ENCODE measurements around the gene RORC.
"Not testable (repeated sequence)": the region's sequence is repeated elsewhere in the genome, so short reads cannot be mapped to it uniquely, and the experiment has no call there.

RORC gene
- total RNA-seq, result 3.8 reads per million, percentile 14 among the genes with 10 or more reads in this experiment

DNA sequence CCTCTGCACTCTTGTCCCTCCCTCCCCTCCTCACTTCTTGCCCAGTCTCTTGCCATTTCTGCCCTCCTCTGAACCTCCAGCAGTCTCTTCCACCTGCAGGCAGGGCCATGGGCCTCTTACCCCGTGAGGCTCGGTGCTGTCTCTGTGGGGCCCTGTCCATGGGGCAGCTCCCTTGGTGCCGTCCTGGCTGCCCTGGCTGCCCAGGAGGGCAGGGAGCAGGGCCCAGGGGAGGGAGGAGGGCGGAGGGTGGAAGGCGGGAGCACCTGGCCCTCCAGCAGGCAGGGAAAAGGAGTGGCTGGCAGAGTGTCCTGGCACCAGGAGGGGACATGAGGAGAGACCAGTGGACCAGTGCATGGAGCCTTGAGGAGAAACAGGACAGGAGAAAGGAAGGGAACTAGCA is at the start of gene RORC:
Gene RORC, minus strand, starts transcription at position 198 of the 400 bp plus-strand sequence. Its CDS starts 38 bp downstream, at position 160.
- no peak for DNase-seq

DNA sequence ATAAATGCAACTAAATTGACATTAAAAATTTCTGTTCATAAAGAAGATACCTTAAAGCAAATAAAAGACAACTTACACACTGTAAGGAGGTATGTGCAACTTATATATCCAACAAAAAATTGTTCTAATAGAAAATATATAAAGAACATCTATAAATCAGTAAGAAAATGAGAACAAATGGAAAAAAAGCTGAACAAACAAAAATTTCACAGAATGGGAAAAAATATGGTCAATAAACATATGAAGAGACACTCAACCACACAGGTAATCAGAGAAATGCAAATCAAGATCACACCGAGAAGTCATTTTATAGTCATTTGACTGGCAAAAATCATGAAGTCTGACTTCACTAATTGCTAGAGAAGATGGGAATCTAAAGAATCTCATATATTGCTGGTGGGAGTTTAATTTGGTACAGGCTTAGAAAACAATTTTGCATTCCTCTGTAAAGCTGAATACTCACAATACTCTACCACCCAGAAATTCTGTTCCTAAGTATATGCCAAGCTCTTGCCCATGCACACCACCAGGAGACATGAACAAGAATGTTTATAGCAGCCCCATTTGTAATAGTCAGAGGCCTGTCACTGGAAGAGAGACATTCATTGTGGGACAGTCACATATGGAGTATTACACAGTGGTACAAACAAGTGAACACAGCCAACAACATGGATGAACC is 44.0 kb upstream of the RORC start:
- DNase-seq, result no peak

DNA sequence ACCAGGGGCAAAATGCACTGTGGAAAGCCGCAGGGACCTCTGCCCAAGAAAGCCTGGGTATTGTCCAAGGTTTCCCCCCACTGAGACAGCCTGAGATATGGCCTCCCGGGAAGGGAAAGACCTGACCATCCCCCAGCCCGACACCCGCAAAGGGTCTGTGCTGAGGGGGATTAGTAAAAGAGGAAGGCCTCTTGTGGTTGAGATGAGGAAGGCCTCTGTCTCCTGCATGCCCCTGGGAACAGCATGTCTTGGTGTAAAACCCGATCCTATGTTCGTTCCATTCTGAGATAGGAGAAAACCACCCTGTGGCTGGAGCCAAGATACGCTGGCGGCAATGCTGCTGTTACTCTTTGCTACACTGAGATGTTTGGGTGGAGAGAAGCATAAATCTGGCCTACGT is 41.2 kb upstream of the RORC start:
- DNase-seq, result not testable (repeated sequence)

DNA sequence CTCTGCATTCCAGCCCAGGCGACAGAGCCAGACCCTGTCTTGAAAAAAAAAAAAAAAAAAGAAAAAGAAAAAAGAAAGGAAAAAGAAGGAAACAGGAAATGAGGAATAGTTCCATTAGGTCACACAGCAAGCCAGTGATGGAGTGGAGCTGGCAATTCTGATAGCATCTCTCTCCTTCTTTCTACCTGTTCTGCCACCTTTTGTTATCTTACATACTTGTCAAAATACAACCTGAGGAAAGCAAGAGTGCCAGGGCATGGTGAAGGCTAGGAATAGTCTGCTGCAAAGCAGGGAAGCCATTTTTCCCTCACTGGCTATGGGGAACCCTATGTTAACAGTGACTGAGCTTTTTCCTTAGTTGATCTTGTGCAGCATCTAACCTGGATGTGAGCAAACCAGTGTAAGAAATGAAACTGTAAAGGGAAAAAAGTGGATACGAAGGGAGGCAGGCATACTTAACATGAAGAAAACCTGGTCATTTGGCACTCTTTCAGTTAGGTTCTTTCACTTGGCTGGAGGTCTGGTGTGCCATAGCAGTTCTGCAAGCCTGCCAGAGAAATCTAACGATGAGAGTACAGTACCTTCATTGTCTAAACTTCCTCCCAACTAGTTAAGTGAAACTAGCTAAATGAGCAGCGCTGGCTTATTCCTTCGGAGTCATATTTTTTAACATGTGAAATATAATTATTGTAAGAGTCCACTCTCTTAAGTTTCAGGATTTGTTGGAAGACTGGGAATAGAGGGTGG is 39.9 kb upstream of the RORC start:
- DNase-seq, result no peak

DNA sequence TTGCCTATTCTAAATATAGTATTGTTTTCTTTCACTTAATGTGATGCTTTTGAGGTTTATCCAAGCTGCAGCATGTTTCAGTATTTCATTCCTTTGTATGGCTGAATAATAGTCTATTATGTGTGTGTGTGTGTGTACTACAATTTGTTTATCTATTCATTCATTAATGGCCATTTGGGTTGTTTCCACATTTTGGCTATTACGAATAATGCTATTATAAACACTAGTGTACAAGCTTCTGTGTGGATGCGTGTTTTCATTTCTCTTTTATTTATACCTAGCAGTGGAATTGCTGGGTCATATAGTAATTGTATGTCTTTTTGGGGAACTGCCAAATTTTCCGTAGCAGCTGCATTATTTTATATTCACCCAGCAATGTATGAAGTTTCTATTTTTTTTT is 36.9 kb upstream of the RORC start:
- no peak for DNase-seq

DNA sequence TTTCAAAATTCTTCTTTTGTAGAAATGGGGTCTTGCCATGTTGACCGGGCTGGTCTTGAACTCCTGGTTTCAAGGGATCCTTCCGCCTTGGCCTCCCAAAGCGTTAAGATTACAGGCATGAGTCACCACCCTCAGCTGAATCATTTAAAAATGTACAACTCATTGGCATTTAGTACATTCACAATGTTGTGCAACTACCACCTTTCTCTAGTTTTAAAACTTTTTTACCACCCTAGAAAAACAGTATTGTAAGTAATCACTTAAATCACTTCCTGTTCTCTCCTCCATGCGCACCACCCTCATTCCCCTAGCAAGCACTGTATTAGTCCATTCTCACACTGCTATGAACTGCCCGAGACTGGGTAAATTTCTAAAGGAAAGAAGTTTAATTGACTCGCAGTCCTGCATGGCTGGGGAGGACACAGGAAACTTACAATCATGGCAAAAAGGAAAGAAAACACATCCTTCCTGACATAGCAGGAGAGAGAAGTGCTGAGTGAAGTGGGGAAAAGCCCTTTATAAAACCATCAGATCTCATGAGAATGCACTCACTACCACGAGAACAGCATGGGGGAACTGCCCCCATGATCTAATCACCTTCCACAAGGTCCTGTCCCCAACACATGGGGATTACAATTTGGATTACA is 36.3 kb upstream of the RORC start:
- DNase-seq, result no peak

DNA sequence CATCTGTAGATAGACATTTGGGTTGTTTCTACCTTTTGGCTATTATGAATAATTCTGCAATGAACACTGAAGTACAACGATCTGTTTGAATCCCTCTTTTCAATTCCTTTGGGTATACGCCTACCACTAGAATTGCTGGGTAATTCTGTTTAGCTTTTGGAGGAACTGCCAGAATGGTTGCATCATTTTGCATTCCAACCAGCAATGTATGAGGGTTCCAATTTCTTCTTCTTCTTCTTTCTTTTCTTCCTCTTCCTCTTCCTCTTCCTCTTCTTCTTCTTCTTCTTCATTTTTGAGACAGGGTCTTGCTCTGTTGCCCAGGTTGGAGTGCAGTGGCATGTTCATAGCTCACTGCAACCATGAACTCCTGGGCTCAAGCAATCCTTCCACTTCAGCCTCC is 35.7 kb upstream of the RORC start:
- no peak for DNase-seq

DNA sequence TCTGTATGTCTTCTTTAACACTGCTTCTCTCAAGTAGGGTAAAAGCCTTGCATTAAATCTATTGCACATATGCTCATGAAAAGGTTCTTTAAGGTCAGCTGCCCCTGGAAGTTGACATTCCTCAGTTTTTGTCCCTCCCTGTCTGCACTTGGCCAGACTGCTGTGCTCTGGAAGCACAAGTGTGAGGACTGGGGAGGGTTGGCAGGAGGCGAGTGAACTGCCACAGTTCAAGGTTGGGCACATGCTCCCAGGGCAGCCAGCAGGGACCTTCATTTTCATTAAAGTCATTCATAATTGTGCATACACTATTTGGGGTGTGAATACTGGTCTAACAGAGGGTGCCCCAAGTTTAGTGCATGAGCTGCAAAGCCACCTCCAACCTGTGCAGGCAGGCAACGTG is 32.8 kb upstream of the RORC start:
- no peak for DNase-seq

DNA sequence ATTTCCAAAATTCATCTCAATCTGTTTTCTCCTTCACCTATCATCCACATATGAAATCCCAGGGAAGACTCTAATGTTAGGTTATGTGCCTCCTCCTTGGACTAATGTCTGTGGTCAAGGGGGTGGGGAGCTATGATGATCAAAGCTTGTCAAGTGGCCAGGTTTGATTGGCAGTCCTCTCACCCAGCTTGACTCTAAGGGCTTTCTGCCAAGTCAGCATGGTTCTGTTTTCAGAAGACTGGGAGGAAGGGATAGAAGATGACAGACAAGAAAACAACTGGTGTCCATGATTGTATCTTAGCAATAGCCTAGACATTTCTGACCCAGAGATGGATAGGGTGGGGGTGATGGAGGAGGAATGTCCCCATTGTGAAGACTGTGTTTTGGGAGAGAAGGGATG is 31.0 kb upstream of the RORC start:
- DNase-seq, result no peak

DNA sequence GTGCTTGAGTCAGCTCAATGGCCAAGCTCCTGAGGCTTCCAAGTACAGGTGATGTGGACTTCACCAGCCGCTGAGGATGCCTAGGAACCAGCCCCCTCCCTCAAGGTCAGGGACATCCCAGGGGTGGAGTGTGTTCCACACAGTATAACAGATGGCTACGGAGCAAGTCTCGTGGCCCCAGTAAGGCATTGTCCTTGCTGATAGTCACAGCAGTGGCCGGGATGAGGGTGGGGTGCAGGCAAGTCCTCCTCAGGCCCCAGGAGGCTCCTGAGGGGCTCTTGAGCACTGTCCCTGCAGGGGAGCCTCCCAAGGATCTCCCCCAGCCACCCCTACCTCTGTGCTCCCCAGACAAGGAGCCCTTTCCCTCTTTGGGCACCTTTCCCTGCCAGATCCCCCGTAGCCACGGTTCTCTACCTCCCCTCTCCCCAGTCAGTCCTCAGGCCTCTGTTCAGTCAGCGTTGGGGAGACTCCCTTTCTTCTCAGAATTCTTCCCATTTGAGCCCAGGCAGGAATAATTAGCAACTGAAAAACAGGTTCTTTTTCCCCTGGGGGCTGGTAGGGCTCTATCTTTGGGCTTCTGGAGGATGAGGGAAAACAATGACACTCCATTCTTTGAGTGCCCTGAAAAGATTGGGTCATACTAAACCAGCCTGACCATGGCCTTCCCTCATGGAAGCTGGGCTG is 29.0 kb upstream of the RORC start:
- DNase-seq, result no peak

DNA sequence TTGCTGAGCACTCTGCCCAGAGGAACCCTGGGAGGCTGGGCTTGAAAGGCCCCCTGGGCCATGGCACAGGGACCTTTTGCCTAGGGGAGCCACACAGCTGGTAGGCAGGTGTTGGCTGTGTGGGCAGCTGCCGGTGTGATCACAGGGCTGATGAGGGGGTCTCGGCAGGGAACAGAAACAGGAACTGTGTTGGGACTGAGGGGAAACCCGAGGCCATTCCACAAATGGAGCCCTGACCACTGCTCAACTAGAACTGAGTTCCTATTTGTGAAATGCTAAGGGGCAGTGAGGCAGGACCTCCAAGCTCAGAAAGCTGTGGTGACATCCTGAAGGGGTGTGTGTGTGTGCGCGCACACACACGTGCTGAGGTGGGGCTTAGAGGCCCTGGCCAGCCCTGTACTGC is 28.3 kb upstream of the RORC start:
- no peak for DNase-seq

DNA sequence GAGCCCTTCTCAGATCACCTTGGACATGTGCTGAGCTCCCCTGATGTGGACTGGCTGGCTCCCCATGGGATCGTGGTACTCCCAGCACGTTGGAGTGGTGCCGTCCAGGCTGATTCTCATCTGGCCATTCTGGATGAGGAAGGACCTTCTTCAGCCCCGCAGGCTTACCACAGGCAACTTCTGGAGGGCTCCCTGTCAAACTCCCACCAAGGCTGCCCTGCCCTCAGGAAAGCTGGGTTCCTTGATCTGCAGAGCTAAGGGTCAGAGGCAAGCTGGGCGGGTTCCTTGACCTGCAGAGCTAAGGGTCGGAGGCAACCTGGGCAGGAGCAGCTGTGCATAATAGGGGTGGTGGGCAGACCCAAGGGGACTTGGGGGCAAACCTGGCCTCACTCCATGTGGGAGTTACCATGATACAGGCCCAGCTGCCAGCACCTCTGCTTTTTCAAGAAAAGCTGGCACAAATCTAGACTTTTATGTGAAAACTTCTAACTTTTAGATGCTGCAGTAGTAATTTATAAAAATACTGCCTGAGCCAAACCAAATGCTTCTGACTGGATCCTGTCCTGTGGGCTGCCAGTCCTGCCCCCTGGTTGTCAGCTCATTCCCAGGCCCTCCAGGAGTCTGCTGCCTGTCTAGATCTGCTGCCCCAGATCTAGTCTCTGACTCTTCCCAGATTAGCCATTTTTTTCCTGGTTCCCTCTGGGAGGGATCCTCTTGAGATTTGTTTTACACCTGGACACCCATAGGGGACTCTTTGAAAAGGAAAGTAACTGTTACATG is 27.5 kb upstream of the RORC start:
- DNase-seq, result no peak

DNA sequence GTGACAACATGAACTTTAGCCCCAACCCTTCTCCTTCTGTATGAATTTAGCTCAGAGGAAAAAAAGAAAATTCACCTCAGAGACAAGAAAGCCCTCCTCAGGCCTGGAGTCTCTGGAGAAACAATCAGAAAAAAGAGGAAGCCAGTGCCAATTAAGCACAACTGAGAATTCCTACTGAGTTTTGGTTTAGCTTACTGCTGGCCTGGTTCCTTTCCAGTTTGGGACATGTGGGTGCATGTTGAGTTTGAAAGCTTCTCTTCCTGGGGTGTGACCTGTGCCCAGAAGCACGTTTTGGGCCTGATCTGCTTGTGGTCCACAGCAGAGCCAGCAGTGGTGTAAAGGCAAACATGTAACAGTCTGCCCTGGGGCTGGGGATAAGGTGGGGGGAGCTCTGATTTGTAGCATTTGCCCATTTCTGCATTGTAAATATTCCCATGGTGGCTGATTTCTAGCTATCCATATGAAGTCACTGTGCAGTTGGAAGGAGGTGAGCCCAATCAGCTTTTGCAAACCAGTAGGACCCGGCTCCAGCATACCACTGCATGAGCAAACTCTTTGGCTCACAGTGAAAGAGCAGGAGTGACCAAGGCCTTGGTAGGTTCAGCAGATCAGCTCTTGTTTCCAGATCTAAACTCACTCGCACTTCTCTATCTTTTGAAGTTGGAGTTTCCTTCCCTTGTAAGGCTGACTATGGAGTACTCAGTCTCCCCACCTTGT is 26.6 kb upstream of the RORC start:
- no peak for DNase-seq

DNA sequence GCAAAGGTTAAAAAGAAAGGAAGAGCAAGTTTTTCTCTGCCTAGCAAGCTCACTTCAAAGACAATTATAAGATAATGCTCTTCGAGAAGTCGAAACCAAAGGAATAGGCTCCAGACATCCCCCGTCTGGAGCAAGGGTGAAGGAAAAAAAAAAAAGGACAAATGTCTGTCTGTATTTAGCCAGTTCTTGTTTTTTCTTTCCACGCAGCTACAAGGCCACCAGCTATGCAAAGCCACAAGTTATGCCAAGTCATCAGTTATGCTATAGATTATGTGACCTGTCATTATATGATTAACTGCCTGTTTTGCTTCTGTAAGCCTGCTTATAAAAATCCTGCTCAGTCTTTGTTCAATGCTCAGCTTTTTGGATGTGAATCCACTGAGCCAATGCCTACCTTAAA is 24.3 kb upstream of the RORC start:
- DNase-seq, result no peak

DNA sequence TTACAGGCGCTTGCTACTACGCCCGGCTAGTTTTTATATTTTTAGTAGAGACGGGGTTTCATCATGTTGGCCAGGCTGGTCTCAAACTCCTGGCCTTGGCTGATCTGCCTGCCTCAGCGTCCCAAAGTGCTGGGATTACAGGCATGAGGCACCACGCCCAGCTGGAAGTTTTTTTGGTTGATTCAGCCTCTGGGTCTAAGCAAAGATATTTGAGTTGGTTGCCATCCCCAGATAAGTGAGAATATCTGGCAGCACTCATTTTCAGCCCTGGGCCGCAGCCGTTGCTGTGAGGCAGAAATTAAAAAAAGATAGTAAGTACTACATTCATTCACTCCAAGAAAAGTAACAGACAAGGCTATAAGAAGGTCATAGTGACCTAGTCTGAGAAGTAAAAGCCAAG is 23.9 kb upstream of the RORC start:
- DNase-seq, result not testable (repeated sequence)

DNA sequence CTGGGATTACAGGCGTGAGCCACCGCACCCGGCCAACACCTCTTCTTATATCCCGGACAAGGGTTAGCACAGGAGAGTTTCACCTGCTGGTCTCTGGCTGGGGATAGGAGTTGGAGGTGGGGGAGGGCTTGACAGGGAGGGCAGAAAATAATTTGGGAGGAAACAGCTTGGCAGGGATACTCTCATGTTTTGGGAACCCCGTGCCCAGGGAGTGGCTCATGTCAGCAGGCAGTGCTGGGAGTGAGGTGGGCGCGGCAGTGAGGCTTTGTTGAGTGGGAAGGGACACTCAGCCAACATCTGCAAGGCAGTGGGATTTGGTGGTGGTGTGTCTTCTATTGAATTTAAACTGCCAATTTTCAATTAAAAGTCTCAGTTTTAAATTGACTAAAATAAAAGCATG is 23.1 kb upstream of the RORC start:
- DNase-seq, result no peak

DNA sequence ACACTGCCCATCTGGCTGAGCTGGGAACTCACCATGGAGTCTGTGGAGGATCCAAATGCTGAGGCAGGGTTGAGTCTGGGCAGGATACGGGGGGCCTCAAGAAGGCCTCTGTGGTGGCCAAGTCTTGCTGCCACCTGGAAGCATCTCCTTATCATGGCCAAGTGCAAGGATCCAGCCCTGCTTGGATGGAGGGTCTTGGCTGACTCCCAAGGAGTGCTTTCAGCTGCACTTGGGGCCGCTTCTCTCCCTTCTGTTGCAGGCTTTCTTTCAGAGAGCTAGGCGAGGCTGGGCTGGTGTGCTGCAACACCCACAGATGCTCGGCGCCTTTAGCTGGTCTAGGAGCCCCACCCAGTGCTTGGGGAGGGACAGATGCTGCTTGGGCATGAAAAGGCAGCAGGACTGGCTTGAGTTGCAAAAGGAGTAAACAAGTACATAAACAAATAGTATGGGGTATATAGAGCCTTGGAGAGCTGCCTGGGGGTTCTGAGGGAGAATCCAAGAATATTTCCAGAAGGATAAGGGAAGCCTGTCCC is 21.9 kb upstream of the RORC start, which contains the start of gene THEM5:
Gene THEM5, minus strand, starts transcription at position 302 of the 533 bp plus-strand sequence. Its CDS starts 147 bp downstream, at position 155.
- DNase-seq, result no peak

DNA sequence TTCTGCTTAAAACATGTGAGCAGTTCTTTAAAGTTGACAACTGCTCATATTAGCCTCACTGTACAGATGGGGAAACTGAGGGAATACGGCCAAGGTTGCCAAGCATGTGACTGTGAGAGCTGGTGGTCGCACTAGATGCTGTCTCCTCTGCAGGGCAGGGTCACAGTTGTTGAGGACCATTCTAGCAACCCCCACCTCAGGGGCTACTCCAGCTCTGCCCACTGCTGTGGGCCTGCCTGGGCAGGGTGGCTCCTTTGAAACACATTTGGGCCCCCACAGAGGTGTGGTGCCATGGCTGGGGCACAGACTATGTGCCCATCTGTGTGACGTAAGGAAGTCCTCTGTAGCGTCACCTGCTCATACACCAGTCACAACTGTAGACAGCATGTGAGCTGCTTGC is 21.1 kb upstream of the RORC start:
- DNase-seq, result no peak

DNA sequence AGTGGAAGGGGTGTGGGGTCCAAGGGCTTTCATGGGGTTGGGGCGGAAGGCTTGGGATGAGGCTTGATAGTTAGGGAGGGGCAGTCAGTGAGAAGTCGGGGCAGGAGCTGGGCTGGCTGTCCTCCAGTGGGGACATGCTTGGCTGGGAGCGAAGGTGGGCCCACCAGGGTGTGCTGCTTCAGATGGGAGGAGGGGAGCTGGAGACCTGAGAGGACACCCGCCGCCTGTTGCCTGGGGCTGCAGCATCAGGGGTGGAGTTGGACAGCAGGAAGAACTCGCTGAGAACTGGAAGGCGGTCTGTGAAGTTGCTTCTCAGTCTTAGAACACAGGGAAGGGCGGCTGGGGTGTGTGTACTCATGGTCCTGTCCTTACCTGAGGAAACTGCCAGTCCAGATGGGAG is 20.3 kb upstream of the RORC start:
- DNase-seq, result no peak

DNA sequence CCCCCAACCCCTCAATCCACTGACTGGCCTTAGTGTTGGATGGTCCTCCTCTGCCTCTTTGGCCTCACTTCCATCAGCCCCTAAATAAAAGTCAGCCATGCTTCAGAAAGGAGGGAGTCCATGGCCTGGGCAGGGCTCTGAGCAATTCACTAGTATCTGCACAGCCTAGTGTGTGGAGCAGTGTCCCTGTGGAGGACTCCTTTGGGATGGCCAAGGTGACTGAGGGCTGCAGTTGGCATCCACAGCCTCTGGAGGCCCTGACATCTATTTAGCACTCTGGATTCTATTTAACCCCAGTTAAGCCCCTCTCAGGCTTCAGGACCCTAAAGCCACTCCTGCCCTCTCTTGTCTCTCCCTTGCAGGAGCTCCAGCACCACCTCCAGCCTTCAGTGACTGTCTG is 18.3 kb upstream of the RORC start:
- DNase-seq, result no peak

DNA sequence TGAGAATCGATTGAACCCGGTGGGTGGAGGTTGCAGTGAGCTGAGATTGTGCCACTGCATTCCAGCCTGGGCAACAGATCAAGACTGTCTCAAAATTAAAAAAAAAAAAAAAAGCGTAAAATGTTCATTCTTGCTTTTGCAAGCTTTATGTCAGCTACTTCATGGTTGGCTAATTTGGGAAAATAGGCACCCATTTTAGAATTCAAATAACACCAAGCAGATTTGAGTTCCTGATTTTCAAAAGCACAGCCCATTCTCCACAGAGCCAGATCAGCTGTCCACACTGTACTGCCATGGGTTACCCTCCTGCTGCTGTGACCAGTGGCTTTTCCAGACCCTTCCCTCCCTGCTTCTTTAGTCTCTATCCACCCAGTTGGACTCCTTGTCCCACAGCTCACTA is 17.5 kb upstream of the RORC start:
- DNase-seq, result no peak
